Retina (tissue), 1 donor: ENCODE measurements around the gene MAT2A.
"Not testable (repeated sequence)": the region's sequence is repeated elsewhere in the genome, so short reads cannot be mapped to it uniquely, and the experiment has no call there.

Experiments used
- DNase-seq: peaks from one replicate; pipeline ENCODE4 v3.0.0-alpha.2; 2016

The MAT2A gene

DNA sequence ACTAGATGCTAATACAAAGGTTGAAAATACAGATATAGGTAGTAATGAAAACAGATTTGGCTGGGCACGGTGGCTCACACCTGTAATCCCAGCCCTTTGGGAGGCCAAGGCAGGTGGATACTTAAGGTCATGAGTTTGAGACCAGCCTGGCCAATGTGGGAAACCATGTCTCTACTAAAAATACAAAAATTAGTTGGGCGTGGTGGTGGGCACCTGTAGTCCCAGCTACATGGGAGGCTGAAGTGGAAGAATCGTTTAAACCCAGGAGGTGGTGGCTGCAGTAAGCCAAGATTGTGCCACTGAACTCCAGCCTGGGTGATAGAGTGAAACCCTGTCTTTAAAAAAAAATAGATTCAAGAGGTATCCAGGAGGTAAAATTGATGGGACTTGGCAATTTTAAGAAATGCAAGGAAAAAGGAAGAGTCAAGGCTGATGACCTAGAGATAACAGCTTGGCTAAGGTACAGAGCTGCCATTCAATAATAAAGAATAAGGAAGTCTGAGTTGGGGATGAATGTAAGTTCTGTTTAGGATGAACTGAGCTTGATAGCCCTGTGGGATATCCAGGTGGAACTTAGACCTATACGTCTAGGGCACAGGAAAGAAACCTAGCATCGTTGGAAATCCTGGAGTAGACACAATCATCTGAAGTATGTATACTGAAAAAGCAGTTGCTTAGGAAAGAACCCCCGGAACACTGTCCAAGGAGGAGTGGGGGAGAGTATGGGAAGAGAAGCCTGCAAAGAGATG, 9.1 kb downstream of the MAT2A start:
- DNase-seq, result no peak

GRCh38 chr2:85548608-85548900, 9.6 kb downstream of the MAT2A start:
- no peak for DNase-seq

GRCh38 chr2:85549095-85549494, 10.1 kb downstream of the MAT2A start:
- DNase-seq, result no peak

DNA sequence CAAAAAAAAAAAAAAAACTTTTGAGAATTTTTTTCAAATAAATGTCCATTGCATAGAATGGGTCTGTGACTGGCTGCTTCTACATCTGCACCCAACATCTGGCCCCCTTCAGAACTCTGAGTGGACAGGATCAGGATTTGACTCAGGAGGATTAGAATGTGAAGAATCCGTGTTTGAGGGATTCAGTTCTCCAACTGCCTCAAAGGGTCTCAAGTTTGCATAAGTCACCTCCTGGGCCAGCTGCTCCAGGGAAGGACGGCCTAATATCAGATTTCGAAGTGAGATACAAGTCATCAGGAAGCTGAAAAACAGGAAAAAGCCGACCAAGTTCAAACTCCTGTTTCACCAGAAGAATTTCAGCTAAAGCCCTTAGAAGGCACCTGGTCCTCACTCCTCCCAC, 10.9 kb downstream of the MAT2A start:
- no peak for DNase-seq

DNA sequence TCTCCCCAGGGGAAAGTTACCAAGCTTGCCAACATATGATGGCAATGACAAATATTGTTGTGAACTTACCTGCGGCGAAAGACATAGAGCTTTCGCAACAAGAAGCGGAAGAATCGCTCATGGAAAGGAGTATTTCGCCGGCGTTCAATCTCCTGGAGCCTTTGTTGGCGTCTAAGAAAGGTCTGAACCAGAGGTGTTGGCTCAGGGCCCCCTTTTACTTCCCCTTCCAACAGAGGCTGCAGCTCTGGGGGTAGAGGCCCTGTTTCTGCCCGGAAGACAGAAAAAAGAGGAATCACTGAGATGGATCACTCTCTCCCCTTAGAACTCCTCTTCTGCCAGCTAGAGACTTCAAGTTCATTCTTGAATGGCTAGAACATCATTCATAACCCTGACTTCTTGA, 11.5 kb downstream of the MAT2A start:
- no peak for DNase-seq

GRCh38 chr2:85551698-85552678, 13.0 kb downstream of the MAT2A start:
- peak; percentile 75 for DNase-seq

- DNase-seq, result no peak
Observed at GRCh38 chr2:85553184-85553583, 14.2 kb downstream of the MAT2A start.

- no peak for DNase-seq
Observed at GRCh38 chr2:85554980-85555612, 16.1 kb downstream of the MAT2A start.

- no peak for DNase-seq
Observed at GRCh38 chr2:85557130-85557529, 18.2 kb downstream of the MAT2A start.

GRCh38 chr2:85558160-85558559, 19.2 kb downstream of the MAT2A start:
- DNase-seq, result no peak

GRCh38 chr2:85560403-85560726, 21.4 kb downstream of the MAT2A start:
- not testable (repeated sequence) for DNase-seq

GRCh38 chr2:85560812-85561279, 21.9 kb downstream of the MAT2A start:
- DNase-seq, result no peak

DNA sequence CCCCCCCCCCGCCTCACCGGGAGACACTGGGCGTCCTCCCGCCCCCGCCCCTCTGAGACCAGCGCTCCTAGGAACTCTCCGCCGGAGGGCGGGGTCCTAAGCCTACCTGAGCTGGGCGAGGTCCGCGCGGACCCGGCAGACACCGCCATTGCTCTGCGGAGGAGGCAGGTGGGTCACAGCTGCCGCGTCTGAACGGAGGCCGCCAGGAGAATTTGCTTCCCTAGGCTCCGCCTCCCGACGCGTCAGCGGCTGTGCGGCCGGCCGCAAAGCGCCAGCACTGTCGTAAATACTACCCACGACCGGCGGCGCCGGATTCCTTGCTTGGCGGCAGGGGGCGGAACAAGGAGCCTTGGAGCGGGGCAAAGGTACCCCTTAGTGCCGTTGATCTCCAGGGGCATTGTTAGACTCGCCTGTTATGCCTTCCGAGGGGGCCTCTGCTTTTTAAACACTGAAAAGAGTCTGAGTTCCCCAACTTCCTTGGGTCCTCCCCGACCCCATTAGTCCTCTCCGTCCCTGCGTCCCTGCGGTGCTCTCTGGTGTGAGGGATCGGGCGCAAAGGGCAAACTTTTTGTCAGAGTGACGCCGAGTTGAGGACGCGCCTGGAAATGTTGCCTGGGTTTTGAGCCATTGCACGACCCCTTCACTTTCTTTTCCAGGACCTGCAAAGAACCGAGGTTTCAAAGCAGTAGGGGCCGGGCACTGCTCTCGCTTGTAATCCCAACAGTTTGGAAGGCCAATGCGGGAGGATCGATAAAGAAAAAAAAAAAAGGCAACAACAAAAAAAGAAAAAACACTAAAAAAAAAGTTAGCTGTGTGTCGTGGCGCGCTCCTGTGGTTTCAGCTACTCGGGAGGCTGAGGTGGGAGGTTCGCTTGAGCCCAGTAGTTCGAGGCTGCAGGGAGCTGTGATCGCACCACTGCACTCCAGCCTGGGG, 22.6 kb downstream of the MAT2A start, which contains the start of gene GGCX:
Gene GGCX (minus strand): TSS at position 214 of the 933 bp plus-strand sequence. CDS start 65 bp downstream, at position 149.
- DNase-seq, result peak; percentile 97

GRCh38 chr2:85564144-85564563, 25.2 kb downstream of the MAT2A start:
- no peak for DNase-seq

DNA sequence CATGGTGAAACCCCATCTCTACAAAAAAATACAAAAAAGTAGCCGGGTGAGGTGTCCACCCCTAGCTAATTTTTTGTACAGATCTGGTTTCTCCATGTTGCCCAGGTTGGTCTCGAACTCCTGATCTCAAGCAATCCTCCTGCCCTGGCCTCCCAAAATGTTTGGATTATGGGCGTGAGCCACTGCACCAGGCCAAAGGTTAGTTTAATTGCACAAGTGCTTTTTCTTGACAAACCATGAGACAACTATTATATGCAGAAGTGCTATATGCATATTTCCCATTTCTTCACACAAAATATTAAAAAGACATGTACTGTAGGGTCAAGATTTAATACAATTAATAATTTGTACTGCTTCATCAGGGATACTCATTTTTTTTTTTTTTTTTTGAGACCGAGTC, 27.3 kb downstream of the MAT2A start:
- no peak for DNase-seq

DNA sequence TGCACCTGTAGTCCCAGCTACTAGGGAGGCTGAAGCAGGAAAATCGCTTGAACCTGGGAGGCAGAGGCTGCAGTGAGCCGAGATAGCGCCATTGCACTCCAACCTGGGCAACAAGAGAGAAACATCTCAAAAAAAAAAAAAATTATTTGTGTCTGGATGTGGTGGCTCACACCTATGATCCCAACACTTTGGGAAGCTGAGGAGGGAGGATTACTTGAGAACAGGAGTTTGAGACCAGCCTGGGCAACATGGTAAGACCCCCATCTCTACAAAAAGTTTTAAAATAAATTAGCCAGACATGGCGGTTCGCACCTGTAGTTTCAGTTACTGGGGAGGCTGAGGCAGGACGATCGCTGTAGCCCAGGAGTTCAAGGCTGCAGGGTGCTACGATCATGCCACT, 36.8 kb downstream of the MAT2A start:
- DNase-seq, result no peak

- no peak for DNase-seq
Observed at GRCh38 chr2:85577063-85577385, 38.1 kb downstream of the MAT2A start.

DNA sequence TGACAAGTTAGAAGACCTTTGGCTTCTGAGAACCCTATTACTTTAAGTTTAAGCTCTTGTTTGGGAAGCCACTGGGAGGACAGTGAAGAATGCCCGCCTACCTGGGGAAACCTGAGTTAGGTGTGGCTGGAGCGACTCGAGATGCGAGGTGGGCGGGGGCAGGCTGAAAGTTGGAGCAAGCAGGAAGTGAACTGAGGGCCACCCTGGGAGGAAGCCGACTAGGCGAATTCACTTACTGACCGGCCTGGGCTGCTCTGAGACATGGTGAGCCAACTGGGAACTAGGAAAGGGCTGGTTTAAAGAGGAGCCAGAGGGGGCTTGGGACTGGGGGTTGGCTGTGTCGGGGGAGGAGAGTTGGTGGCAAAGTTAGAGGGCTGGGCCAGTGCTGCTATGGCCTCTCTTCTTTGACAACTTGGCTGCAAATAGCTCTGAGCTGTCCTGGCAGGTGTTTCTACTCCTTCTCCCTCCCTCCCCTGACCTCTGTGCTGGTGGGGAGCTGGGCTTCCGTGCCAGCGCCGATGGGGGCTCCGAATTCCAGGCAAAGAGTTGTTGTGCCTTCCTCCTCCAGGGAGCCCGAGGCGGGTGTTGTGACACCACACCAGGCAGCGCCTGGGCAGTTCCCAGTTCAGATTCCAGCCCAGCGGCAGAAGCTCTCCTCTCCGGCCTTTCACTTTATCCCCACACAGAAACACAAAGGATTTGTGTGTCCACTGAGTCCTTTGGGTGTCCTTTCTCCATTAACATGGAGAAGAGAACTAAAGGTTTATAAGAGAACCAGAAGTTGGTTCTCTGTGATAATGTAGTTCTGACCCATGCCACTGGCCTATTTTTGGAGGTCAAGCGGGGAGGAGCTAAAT, 38.6 kb downstream of the MAT2A start, which contains the start of gene VAMP8:
Gene VAMP8 (plus strand): TSS at position 201 of the 857 bp plus-strand sequence. CDS start 61 bp downstream, at position 262.
- DNase-seq, result peak; percentile 35

DNA sequence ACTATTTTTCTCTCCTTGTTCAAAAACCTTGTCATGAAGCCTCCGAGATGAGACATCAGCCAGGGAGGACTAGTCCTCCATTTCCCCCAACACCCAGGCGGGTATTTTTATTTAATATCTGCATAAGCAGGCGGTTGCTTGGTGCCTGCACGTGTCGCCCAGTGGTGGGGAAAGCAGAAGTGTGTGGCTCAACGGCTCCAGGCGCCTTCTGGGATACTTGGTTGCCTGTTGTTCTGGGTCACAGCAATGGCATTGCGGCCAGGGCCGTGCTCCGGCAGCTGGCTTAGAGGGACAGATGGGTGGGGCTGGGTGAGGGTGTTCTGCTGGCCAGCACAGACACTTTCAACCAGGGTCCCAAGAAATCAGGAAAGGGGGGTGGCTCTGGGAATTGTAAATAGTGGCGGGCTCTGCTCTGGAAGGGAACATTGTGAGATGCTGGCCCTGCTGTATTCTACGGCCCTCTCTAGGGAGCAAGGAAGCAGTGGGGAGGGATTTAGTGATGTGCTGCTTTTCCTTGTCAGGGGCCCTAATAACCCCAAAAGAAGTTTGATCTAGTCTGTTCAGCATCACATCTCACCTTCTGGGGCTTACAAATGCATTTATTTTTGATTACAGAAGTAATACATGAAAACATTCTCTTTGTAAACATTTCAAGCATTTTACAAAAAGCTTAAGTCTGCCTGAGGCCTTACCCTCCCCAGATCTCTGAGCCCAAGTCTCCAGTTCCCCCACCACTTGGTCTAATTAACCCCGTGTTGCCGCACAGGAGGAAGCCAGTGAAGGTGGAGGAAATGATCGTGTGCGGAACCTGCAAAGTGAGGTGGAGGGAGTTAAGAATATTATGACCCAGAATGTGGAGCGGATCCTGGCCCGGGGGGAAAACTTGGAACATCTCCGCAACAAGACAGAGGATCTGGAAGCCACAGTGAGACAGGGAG, 39.5 kb downstream of the MAT2A start:
- DNase-seq, result peak; percentile 62

- DNase-seq, result peak; percentile 37
Observed at GRCh38 chr2:85579266-85579935, 40.4 kb downstream of the MAT2A start.
